ENCODE measurements around the gene HNRNPR.
"Not testable (repeated sequence)": the region's sequence is repeated elsewhere in the genome, so short reads cannot be mapped to it uniquely, and the experiment has no call there.

The HNRNPR gene

GRCh38 chr1:23339632-23340031, 4.5 kb downstream of the HNRNPR start:
- H3K9ac ChIP-seq (ENCODE audit: low read length) = no peak overlapping the region
- H3K4me3 ChIP-seq (ENCODE audit: low read length) = no peak overlapping the region
- H3K9me3 ChIP-seq (ENCODE audit: control insufficient read depth, low read length) = no peaks in the 10 kb centered on the region
- peaks cover 5% of the 10 kb centered on the region for H3K36me3 ChIP-seq (ENCODE audit: control insufficient read depth, insufficient read depth, low read length)
- H3K4me1 ChIP-seq (ENCODE audit: control insufficient read depth, insufficient read depth, low read length) = peaks cover 16% of the 10 kb centered on the region
- H3K27me3 ChIP-seq (ENCODE audit: control insufficient read depth, insufficient read depth, low read length) = no peaks in the 10 kb centered on the region

- peaks cover 5% of the 10 kb centered on the region for H3K36me3 ChIP-seq (ENCODE audit: control insufficient read depth, insufficient read depth, low read length)
- no peak overlapping the region for H3K4me3 ChIP-seq (ENCODE audit: low read length)
- peaks cover 16% of the 10 kb centered on the region for H3K4me1 ChIP-seq (ENCODE audit: control insufficient read depth, insufficient read depth, low read length)
- H3K9me3 ChIP-seq (ENCODE audit: control insufficient read depth, low read length) = no peaks in the 10 kb centered on the region
- no peaks in the 10 kb centered on the region for H3K27me3 ChIP-seq (ENCODE audit: control insufficient read depth, insufficient read depth, low read length)
- H3K9ac ChIP-seq (ENCODE audit: low read length) = no peak overlapping the region
These were observed 6.2 kb downstream of the HNRNPR start for GRCh38 chr1:23337869-23338268.

- Histone ChIP-seq H3K36me3 (ENCODE audit: control insufficient read depth, insufficient read depth, low read length) (no peaks in the 10 kb centered on the region), H3K4me1 (ENCODE audit: control insufficient read depth, insufficient read depth, low read length) (no peaks in the 10 kb centered on the region), H3K9ac (ENCODE audit: low read length) (no peak overlapping the region), H3K9me3 (ENCODE audit: control insufficient read depth, low read length) (no peaks in the 10 kb centered on the region), H3K4me3 (ENCODE audit: low read length) (no peak overlapping the region), H3K27me3 (ENCODE audit: control insufficient read depth, insufficient read depth, low read length) (no peaks in the 10 kb centered on the region)
These were observed 12.4 kb downstream of the HNRNPR start for GRCh38 chr1:23331713-23332112.

- no peaks in the 10 kb centered on the region for H3K36me3 ChIP-seq (ENCODE audit: control insufficient read depth, insufficient read depth, low read length)
- no peak overlapping the region for H3K4me3 ChIP-seq (ENCODE audit: low read length)
These were observed 13.2 kb downstream of the HNRNPR start for GRCh38 chr1:23330846-23331245.

GRCh38 chr1:23325393-23325792, 18.7 kb downstream of the HNRNPR start:
- no peaks in the 10 kb centered on the region for H3K27me3 ChIP-seq (ENCODE audit: control insufficient read depth, insufficient read depth, low read length)
- H3K36me3 ChIP-seq (ENCODE audit: control insufficient read depth, insufficient read depth, low read length) = peaks cover 4% of the 10 kb centered on the region
- no peaks in the 10 kb centered on the region for H3K4me1 ChIP-seq (ENCODE audit: control insufficient read depth, insufficient read depth, low read length)
- no peaks in the 10 kb centered on the region for H3K9me3 ChIP-seq (ENCODE audit: control insufficient read depth, low read length)
- no peak overlapping the region for H3K4me3 ChIP-seq (ENCODE audit: low read length)
- no peak overlapping the region for H3K9ac ChIP-seq (ENCODE audit: low read length)

More at GRCh38 chr1:23330846-23331245, 13.2 kb downstream of the HNRNPR start:
- Histone ChIP-seq H3K27me3 (ENCODE audit: control insufficient read depth, insufficient read depth, low read length) (no peaks in the 10 kb centered on the region), H3K4me1 (ENCODE audit: control insufficient read depth, insufficient read depth, low read length) (no peaks in the 10 kb centered on the region), H3K9ac (ENCODE audit: low read length) (no peak overlapping the region), H3K9me3 (ENCODE audit: control insufficient read depth, low read length) (no peaks in the 10 kb centered on the region)

- no peaks in the 10 kb centered on the region for H3K9me3 ChIP-seq (ENCODE audit: control insufficient read depth, low read length)
- no peak overlapping the region for H3K9ac ChIP-seq (ENCODE audit: low read length)
- no peaks in the 10 kb centered on the region for H3K4me1 ChIP-seq (ENCODE audit: control insufficient read depth, insufficient read depth, low read length)
- no peak overlapping the region for H3K4me3 ChIP-seq (ENCODE audit: low read length)
- peaks cover 9% of the 10 kb centered on the region for H3K36me3 ChIP-seq (ENCODE audit: control insufficient read depth, insufficient read depth, low read length)
- H3K27me3 ChIP-seq (ENCODE audit: control insufficient read depth, insufficient read depth, low read length) = no peaks in the 10 kb centered on the region
These were observed 21.3 kb downstream of the HNRNPR start for GRCh38 chr1:23322770-23323169.

GRCh38 chr1:23310280-23310679, 33.8 kb downstream of the HNRNPR start:
- not testable (repeated sequence) for H3K9ac ChIP-seq (ENCODE audit: low read length); H3K4me3 ChIP-seq (ENCODE audit: low read length); H3K9me3 ChIP-seq (ENCODE audit: control insufficient read depth, low read length); H3K27me3 ChIP-seq (ENCODE audit: control insufficient read depth, insufficient read depth, low read length); H3K4me1 ChIP-seq (ENCODE audit: control insufficient read depth, insufficient read depth, low read length); H3K36me3 ChIP-seq (ENCODE audit: control insufficient read depth, insufficient read depth, low read length)

- no peaks in the 10 kb centered on the region for H3K9me3 ChIP-seq (ENCODE audit: control insufficient read depth, low read length)
- H3K4me3 ChIP-seq (ENCODE audit: low read length) = no peak overlapping the region
- no peaks in the 10 kb centered on the region for H3K4me1 ChIP-seq (ENCODE audit: control insufficient read depth, insufficient read depth, low read length)
- H3K9ac ChIP-seq (ENCODE audit: low read length) = no peak overlapping the region
- H3K36me3 ChIP-seq (ENCODE audit: control insufficient read depth, insufficient read depth, low read length) = peaks cover 4% of the 10 kb centered on the region
- H3K27me3 ChIP-seq (ENCODE audit: control insufficient read depth, insufficient read depth, low read length) = no peaks in the 10 kb centered on the region
These were observed 39.9 kb downstream of the HNRNPR start for GRCh38 chr1:23304140-23304620.

GRCh38 chr1:23303524-23303923, 40.6 kb downstream of the HNRNPR start:
- Histone ChIP-seq H3K4me3 (ENCODE audit: low read length) (no peak overlapping the region), H3K4me1 (ENCODE audit: control insufficient read depth, insufficient read depth, low read length) (no peaks in the 10 kb centered on the region), H3K9me3 (ENCODE audit: control insufficient read depth, low read length) (no peaks in the 10 kb centered on the region), H3K9ac (ENCODE audit: low read length) (no peak overlapping the region), H3K27me3 (ENCODE audit: control insufficient read depth, insufficient read depth, low read length) (no peaks in the 10 kb centered on the region), H3K36me3 (ENCODE audit: control insufficient read depth, insufficient read depth, low read length) (peaks cover 4% of the 10 kb centered on the region)

GRCh38 chr1:23296931-23297330, 47.2 kb downstream of the HNRNPR start:
- Histone ChIP-seq H3K4me1 (ENCODE audit: control insufficient read depth, insufficient read depth, low read length) (no peaks in the 10 kb centered on the region), H3K4me3 (ENCODE audit: low read length) (no peak overlapping the region), H3K27me3 (ENCODE audit: control insufficient read depth, insufficient read depth, low read length) (no peaks in the 10 kb centered on the region), H3K36me3 (ENCODE audit: control insufficient read depth, insufficient read depth, low read length) (no peaks in the 10 kb centered on the region), H3K9ac (ENCODE audit: low read length) (no peak overlapping the region), H3K9me3 (ENCODE audit: control insufficient read depth, low read length) (no peaks in the 10 kb centered on the region)

- Histone ChIP-seq H3K9ac (ENCODE audit: low read length) (no peak overlapping the region), H3K4me1 (ENCODE audit: control insufficient read depth, insufficient read depth, low read length) (no peaks in the 10 kb centered on the region), H3K36me3 (ENCODE audit: control insufficient read depth, insufficient read depth, low read length) (no peaks in the 10 kb centered on the region), H3K4me3 (ENCODE audit: low read length) (no peak overlapping the region), H3K27me3 (ENCODE audit: control insufficient read depth, insufficient read depth, low read length) (no peaks in the 10 kb centered on the region), H3K9me3 (ENCODE audit: control insufficient read depth, low read length) (no peaks in the 10 kb centered on the region)
These were observed 52.4 kb downstream of the HNRNPR start for GRCh38 chr1:23291706-23292105.

- Histone ChIP-seq H3K4me1 (ENCODE audit: control insufficient read depth, insufficient read depth, low read length) (no peaks in the 10 kb centered on the region), H3K9me3 (ENCODE audit: control insufficient read depth, low read length) (no peaks in the 10 kb centered on the region), H3K9ac (ENCODE audit: low read length) (no peak overlapping the region), H3K27me3 (ENCODE audit: control insufficient read depth, insufficient read depth, low read length) (no peaks in the 10 kb centered on the region), H3K4me3 (ENCODE audit: low read length) (no peak overlapping the region), H3K36me3 (ENCODE audit: control insufficient read depth, insufficient read depth, low read length) (no peaks in the 10 kb centered on the region)
These were observed 53.1 kb downstream of the HNRNPR start for GRCh38 chr1:23290836-23291565.

GRCh38 chr1:23288671-23289070, 55.4 kb downstream of the HNRNPR start:
- Histone ChIP-seq H3K9ac (ENCODE audit: low read length) (no peak overlapping the region), H3K4me3 (ENCODE audit: low read length) (no peak overlapping the region), H3K27me3 (ENCODE audit: control insufficient read depth, insufficient read depth, low read length) (no peaks in the 10 kb centered on the region), H3K9me3 (ENCODE audit: control insufficient read depth, low read length) (no peaks in the 10 kb centered on the region), H3K36me3 (ENCODE audit: control insufficient read depth, insufficient read depth, low read length) (no peaks in the 10 kb centered on the region), H3K4me1 (ENCODE audit: control insufficient read depth, insufficient read depth, low read length) (peaks cover 7% of the 10 kb centered on the region)

Measured in mucosa of stomach (tissue), 1 donor.